GM21390 (cell line): ENCODE results near the gene ERG.

ENCODE experiments used
- ATAC-seq: cut with Tn5 transposase; IDR thresholded peaks from one replicate; pipeline ENCODE4 v1.9.1; 2021; ENCODE audit not compliant: unreplicated experiment

ERG gene

DNA sequence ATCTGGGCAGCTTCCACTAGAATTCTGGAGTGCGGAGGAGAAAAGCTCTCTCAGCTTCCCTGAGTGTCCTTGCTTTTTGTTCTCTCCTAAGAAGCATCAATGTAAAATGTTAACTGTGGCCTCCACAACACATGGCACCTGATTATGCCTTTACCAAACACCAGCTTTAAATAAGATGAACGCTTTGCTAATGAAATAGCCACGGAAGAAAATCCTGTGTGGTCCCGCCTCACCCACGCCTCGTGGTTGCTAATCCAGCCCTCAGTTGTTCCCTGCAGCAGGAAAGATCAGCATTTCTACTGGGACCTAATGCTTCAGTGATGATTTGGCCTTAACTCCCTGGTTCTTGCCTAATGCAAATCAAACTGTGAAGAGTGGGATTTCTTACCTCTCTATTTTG is 1.8 kb upstream of the ERG start:
- ATAC-seq, result no peak

DNA sequence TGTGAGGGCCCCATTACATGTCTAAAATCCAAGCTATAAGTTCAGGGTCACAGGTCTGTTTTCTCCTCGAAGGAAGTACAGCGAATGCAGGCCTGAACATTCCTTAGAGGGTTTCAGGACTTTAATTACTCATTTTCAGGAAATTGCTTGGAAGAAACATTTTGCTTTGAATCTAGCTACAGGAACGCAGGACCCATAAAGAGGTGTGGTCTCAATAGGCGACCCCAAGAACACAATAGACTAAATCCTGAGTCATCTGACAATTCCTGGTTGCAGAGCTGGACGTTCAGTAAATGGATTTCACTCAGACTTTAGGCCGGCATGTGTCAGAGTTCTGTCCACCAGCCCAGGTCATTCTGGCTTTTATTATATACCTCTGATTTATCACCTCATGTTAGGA is 1.0 kb upstream of the ERG start:
- ATAC-seq, result no peak

DNA sequence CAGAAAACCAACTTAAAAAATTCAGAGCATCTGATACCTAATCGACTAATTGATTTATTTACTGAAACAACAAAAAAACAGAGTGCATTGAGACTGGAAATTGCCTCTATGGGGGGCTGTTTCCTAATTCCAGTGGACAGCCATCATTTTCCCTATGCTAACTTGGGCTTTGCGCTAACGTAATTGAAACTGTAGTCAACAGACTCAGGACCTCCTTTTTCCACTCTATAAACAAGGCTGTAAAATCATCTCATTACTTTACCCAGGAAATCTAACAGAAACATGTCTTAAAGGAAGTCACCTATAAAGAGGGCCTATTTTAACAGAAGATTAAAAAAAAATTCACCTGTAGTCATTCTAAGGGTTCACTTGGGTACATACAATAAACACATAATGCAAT is 2.1 kb downstream of the ERG start:
- no peak for ATAC-seq

- no peak for ATAC-seq
Observed at GRCh38 chr21:38495696-38496095, 2.6 kb downstream of the ERG start.

DNA sequence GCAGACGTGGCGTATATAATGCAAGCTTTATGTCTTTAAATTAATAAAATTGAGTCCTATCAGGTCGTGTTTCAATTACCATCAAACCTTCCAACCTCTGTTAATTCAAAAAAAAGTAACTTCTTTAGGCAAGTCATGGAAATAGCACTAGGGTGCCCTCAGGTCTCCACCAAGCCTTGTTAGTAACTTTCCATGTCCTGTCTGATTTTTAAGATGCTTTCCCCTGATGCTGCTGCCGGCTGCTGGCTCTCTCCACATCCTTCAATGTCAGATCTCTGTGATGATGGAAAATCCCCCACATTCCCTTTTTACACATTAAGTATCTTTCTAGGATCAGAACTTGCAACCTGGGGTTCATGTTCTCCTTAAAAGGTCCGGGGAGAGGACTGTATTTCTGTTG is 3.0 kb downstream of the ERG start:
- ATAC-seq, result no peak

- ATAC-seq, result no peak
Observed at GRCh38 chr21:38494703-38495102, 3.6 kb downstream of the ERG start.

DNA sequence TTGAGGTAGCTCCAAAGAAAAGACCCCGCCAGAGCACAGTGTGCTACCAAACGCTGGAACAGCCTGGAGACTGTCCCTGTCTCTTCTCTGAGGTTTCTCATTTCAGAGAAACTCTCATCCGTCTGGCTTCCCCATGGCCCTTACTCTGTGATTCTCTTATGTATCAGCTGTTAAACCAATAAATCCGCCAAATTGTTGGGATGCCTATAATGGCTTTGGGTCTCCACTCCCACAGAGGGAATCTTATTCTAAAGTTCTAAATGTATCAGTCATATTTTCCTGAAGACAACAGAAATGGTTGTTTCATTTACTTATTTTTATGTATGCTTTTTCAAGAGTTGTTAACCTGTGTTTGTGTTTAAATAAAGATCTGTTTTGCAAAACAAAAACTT is 4.0 kb downstream of the ERG start:
- ATAC-seq, result no peak

GRCh38 chr21:38493549-38494250 is 4.6 kb downstream of the ERG start:
- ATAC-seq, result no peak

DNA sequence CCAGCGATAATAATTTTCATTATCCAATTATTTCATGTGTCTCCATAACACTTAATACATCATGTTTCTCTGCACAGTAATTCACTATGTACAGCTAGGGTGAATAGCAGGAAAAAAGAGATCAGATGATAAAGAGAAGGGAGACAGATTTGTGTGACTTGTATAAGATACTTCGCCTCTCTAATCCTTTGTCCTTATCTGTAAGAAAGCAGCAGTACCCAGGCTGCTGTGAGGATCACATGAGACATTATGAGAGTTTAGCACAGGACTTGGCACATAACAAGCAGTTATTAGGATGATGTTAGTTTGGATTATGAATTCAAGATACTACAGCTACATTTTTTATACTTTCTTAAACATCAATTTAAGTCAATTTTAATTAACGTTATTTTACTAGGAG is 6.3 kb downstream of the ERG start:
- no peak for ATAC-seq

DNA sequence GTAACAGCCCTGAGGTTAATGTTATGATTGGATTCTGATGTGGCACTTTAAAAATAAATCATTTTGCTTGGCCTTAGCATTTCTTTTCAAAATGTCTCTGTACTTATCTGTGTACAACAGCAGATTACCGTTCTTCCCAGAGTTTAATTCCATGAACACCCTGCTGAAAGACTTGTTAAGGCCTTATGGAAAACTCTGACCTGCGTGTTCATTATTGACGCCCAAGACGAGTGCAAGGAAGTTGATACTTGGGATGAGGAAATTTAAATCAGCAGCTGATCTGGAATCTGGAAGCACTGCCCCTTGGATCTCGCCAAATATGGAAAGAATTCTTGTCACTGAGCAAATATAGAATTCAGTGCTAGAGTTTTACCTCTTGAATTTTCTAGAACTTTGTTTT is 6.7 kb downstream of the ERG start:
- no peak for ATAC-seq

GRCh38 chr21:38490411-38491020 is 7.8 kb downstream of the ERG start:
- no peak for ATAC-seq

DNA sequence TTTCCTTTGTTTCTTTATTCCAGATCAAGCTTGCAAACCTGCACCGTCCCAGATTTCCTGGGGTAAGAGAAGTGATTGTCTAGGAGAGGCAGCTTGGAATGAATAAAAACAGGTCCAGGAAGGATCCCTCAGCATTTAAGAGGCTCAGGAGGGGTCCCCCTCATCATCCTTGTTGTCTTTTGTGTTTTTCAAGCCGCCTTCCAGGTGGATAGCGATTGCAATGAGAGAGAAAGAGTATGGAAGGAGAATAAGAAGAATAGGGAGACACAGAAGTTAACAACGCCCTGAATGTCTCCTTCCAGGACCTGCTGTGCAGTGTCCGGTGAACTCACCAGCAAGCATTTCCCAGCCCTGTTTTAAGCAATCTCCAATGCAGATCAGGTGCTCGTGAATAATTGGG is 8.5 kb downstream of the ERG start:
- ATAC-seq, result no peak

DNA sequence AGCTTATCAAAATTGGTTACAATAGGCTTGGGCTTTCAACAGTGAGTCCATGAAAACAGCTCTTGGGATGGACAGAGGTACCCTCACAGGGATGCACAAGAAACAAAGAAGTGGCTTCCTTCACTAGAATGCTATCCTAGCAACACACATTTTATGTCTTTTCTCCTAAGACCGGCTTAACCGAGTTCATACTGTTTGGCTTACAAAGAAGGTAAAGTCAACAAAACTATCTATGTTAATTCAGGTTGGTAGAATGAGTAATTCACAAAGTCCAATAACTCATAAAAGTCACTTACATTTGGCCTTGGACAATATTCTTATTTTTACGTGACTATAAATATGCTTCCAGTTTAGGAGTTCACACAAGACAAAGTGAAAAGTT is 9.0 kb downstream of the ERG start:
- ATAC-seq, result no peak

GRCh38 chr21:38488640-38489270 is 9.5 kb downstream of the ERG start:
- ATAC-seq, result no peak

DNA sequence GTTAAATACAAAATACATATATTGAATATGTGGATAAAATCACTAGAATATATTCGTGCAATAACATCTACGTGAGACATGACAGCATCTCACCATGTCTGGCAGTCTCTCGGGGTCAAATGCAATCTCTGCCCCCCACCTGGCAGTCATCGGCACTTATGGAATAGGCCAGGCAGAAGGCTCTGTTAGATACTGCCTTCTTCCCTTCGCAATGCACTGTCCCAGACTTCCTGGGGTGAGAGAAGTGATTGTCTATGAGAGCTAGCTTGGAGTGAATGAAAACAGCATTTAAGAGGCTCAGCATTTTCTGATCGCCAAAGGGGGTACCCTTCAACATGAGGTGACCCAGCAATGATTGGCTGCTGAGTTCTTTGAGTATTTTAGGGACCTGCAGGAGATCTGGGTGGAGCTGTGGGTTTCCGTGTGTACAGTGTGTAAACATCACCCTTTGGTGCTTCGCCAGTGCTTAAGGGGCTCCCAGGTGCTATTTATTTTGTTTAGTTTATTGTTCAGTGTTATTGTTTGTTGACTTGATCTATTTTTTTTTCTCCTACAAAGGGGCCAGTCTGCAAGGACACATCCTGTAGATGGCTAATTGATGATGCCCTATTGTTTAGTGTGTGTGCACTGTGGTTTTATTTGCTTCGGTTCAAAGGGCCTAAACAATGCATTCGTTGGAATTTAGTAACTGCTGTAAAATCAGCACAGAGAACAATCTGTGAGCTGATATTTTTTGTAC is 10.2 kb downstream of the ERG start:
- ATAC-seq, result no peak

- ATAC-seq, result no peak
Observed at GRCh38 chr21:38486706-38487105, 11.6 kb downstream of the ERG start.

DNA sequence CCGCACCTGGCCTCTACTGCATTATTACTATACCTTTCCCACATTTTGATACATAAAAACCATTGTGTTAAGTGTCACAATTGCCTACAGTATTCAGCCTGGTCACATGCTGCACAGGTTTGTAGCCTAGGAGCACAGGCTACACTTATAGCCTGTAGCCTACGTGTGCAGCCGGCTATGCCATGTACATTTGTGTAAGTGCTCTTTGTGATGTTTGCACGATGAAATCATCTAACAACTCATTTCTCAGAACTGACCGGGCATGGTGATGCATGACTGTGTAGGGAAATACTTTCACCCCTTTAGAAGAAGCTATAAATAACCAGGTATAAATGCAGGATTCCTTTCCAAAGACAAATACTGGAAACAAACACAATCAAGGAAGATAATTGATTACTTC is 12.1 kb downstream of the ERG start:
- ATAC-seq, result no peak

DNA sequence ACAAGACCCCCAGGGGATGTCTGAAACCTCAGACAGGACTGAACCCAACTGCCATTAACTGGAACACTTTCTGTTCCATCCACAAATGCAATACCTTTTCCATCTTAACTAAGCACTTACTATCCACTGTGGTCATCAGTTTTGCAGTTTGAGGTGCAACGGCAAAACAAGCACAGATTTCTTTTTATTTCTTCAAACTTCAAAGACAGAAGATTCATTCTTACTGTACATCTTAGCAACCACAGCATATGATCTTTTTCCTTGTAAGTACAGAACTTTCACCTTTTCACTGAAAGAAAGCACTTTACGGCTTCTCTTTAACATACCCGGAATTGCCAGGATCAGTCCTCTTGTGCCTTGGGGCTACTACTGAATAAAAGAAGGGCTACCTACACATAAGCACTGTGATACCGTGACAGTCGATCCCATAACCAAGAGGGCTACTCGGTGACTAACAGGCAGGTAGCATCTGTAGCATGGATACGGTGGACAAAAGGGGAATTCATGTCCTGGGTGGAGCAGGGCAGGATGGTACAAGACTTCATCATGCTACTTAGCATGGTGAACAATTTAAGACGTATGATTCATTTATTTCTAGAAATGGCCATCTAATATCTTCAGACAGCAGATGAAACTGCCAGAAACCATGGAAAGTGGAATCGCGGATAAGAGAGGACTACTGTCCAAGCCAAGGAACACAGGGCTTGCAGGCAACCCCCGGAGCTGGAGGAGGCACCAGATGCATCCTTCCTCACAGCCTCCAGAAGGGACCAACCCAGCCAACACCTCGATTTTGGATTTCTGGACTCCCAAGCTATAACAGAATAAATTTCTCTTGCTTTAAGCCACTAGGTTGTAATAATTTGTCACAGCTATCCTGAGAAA is 18.4 kb downstream of the ERG start:
- ATAC-seq, result no peak

DNA sequence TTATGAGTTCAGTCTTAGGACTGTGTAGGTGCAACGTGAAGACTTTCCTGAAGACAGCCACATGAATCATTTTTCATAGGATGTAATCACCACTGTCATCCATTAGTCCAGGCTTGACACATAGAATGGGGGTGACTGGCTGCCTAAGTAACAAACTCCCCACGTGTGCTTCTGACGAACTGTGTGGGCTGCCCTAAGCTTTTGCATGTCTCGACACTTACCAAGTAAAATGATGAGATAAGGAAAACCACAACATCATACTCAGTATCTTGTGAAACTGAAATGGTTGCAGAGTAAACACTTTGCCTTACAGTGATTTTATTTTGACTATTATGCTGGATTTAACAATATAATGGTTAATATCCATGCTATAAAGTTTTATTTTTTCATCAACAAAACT is 19.5 kb downstream of the ERG start:
- no peak for ATAC-seq

DNA sequence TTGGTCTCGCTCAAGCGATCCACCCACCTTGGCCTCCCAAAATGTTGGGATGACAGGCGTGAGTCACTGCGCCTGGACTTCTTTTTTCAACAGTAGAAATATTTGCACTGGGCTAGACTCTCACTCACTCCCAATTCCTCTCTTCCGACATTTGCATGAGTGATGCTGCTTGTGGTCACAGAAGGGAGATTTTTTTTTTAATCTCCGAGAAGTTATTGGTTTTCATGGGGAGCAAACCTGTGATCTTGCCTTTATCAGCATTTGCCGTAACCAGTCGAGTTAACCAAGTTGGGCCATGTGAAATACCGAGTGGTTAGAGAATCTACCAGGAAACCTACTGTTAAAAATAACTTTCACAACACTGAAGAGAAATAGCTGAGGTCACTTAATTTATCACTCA is 21.1 kb downstream of the ERG start:
- no peak for ATAC-seq

- ATAC-seq, result no peak
Observed at GRCh38 chr21:38476385-38476784, 21.9 kb downstream of the ERG start.
